CD14-positive monocyte (primary cell): ENCODE data around the gene MRPS5. TPM values are rescaled to one million over a fixed set of nuclear protein-coding genes. Genes with fewer than 3 reads are reported as not detected.

Source experiments
- DNase-seq, 3 donors: peaks; one replicate each; pipeline ENCODE4 v3.0.0-alpha.2; 2011 to 2022
- H2AFZ ChIP-seq: 2 replicates; pipeline ENCODE4 v1.6.0; 2012; ENCODE audit warnings: mild to moderate bottlenecking, low read depth, low read length, inconsistent platforms; ENCODE audit not compliant: insufficient read depth, poor library complexity, severe bottlenecking
- H3K27ac ChIP-seq, 2 donors: 1 replicate in 1 of 2; 2 replicates in 1 of 2; pipeline ENCODE4 v1.5.1; 2012 to 2013; ENCODE audit warnings: low read length in 2 of 2, control low read depth in 1 of 2, inconsistent platforms in 1 of 2, low read depth in 1 of 2, mild to moderate bottlenecking in 1 of 2
- H3K27me3 ChIP-seq, 2 donors: one replicate each; pipeline versions ENCODE4 v1.6.0 to v1.6.1; 2011 to 2013; ENCODE audit warnings: low read length in 2 of 2; ENCODE audit not compliant: control insufficient read depth in 2 of 2, insufficient read depth in 2 of 2
- H3K36me3 ChIP-seq, 2 donors: replicated peaks in 1 of 2; 1 replicate in 1 of 2; 2 replicates in 1 of 2; pipeline versions ENCODE4 v1.5.1 to v1.6.1; 2012 to 2013; ENCODE audit warnings: low read length in 2 of 2, control low read depth in 1 of 2, inconsistent platforms in 1 of 2, mild to moderate bottlenecking in 1 of 2; ENCODE audit not compliant: insufficient read depth in 2 of 2, control insufficient read depth in 1 of 2
- H3K4me1 ChIP-seq, 2 donors: 1 replicate in 1 of 2; 2 replicates in 1 of 2; pipeline versions ENCODE4 v1.5.1 to v1.6.1; 2012 to 2013; ENCODE audit warnings: low read length in 2 of 2, control low read depth in 1 of 2, inconsistent platforms in 1 of 2, mild to moderate bottlenecking in 1 of 2, moderate library complexity in 1 of 2; ENCODE audit not compliant: insufficient read depth in 2 of 2, control insufficient read depth in 1 of 2
- H3K4me2 ChIP-seq: replicated peaks from 2 replicates; pipeline ENCODE3; 2012; ENCODE audit warnings: low read length, moderate library complexity, mild to moderate bottlenecking; ENCODE audit not compliant: poor library complexity, severe bottlenecking; ENCODE audit errors: extremely low read depth
- H3K4me3 ChIP-seq, 3 experiments: fragments of 200-600 bp in 1 of 3; sonication (generic) in 1 of 3; replicated peaks in 1 of 3; 1 replicate in 2 of 3; 2 replicates in 1 of 3; pipeline ENCODE4 v1.5.1; 2011 to 2013; ENCODE audit warnings: low read length in 3 of 3, mild to moderate bottlenecking in 3 of 3, control low read depth in 2 of 3, low read depth in 2 of 3, inconsistent platforms in 1 of 3, moderate library complexity in 1 of 3
- H3K79me2 ChIP-seq: 2 replicates; pipeline ENCODE4 v1.6.0; 2012; ENCODE audit warnings: mild to moderate bottlenecking, control low read depth, inconsistent platforms, low read length, moderate library complexity; ENCODE audit not compliant: insufficient read depth
- H3K9ac ChIP-seq: 2 replicates; pipeline ENCODE4 v1.6.0; 2017; ENCODE audit warnings: low read length, mild to moderate bottlenecking; ENCODE audit not compliant: insufficient read depth, poor library complexity, severe bottlenecking
- H3K9me3 ChIP-seq, 2 donors: replicated peaks in 1 of 2; 1 replicate in 1 of 2; 2 replicates in 1 of 2; pipeline versions ENCODE4 v1.5.1 to v1.6.1; 2012 to 2013; ENCODE audit warnings: low read length in 2 of 2, control low read depth in 1 of 2; ENCODE audit not compliant: control insufficient read depth in 1 of 2, insufficient read depth in 1 of 2
- H4K20me1 ChIP-seq: 2 replicates; pipeline ENCODE4 v1.6.0; 2012; ENCODE audit warnings: mild to moderate bottlenecking, low read length, control low read depth, moderate library complexity; ENCODE audit not compliant: insufficient read depth
- H3K27ac Mint-ChIP-seq, 7 donors: one replicate each; pipeline ENCODE4 v1.8.0; 2020; ENCODE audit warnings: mild to moderate bottlenecking in 7 of 7, mixed read lengths in 7 of 7, moderate library complexity in 6 of 7, inconsistent platforms in 2 of 7
- H3K27me3 Mint-ChIP-seq, 3 donors: one replicate each; pipeline ENCODE4 v1.8.0; 2021 to 2022; ENCODE audit warnings: low read depth in 3 of 3, mild to moderate bottlenecking in 3 of 3, mixed read lengths in 3 of 3, moderate library complexity in 3 of 3, inconsistent platforms in 1 of 3
- H3K36me3 Mint-ChIP-seq, 2 donors: one replicate each; pipeline ENCODE4 v1.8.0; 2020; ENCODE audit warnings: mixed read lengths in 2 of 2, inconsistent platforms in 1 of 2, mild to moderate bottlenecking in 1 of 2
- H3K4me1 Mint-ChIP-seq: one replicate; pipeline ENCODE4 v1.8.0; 2020; ENCODE audit warnings: mild to moderate bottlenecking, mixed read lengths
- H3K4me3 Mint-ChIP-seq, 2 donors: one replicate each; pipeline ENCODE4 v1.8.0; 2020; ENCODE audit warnings: mild to moderate bottlenecking in 2 of 2, mixed read lengths in 2 of 2, moderate library complexity in 1 of 2
- H3K9me3 Mint-ChIP-seq, 7 donors: one replicate each; pipeline ENCODE4 v1.8.0; 2020 to 2022; ENCODE audit warnings: mixed read lengths in 7 of 7, mild to moderate bottlenecking in 6 of 7, moderate library complexity in 6 of 7, inconsistent platforms in 2 of 7
- CTCF ChIP-seq: fragments of 200-600 bp; IDR thresholded peaks from one replicate; pipeline ENCODE4 v1.8.0; 2022; ENCODE audit warnings: antibody characterized with exemption, mild to moderate bottlenecking
- WGBS: methylation state at CpG from one replicate; pipeline ENCODE4 v1.1.5; 2013; ENCODE audit warnings: missing lambda C conversion rate; ENCODE audit not compliant: insufficient coverage; 5-methylcytosine and 5-hydroxymethylcytosine counted together
- intact Hi-C, 2 donors: fragments of 100-400 bp; cut with micrococcal nuclease; formaldehyde crosslinking; loops; one replicate each; pipeline versions ENCODE4 v1.15.0 to v1.15.1; 2023
- polyA plus RNA-seq, 3 donors: library from polyadenylated mRNA; depleted of rRNA in 1 of 3; unstranded in 2 of 3; stranded (reverse) in 1 of 3; fragments of 300-500 nt in 2 of 3; fragments of >200 nt in 1 of 3; fragmentation: Illumina TruSeq in 2 of 3; gene quantifications; 1 replicate in 2 of 3; 2 replicates in 1 of 3; pipeline ENCODE4 v1.2.3, GENCODE V29; 2012 to 2021

The MRPS5 gene
- polyA plus RNA-seq, 3 donors = 30.9 to 41.6 (median 35.2) TPM

GRCh38 chr2:95158441-95158840 is 36.8 kb upstream of the MRPS5 start:
- peak overlapping the region; percentile 97 for H3K4me2 ChIP-seq
- H4K20me1 ChIP-seq = no peaks in the 10 kb centered on the region
- peak overlapping the region; percentile 68 to 87 (median 87) for H3K4me3 ChIP-seq
- no peak for TF ChIP-seq CTCF
- DNase-seq = no peak
- no peaks in the 10 kb centered on the region for H3K79me2 ChIP-seq
- peaks cover 1 to 11% (median 4%) of the 10 kb centered on the region in 3 donors for H3K27me3 Mint-ChIP-seq
- peak overlapping the region; percentile 78 for H3K9ac ChIP-seq
- no peaks in the 10 kb centered on the region for H3K27me3 ChIP-seq
- peaks cover 15% of the 10 kb centered on the region for H3K4me1 Mint-ChIP-seq
- no peak overlapping the region for H3K27ac Mint-ChIP-seq
- peaks cover 3 to 37% of the 10 kb centered on the region in 2 donors for H3K36me3 ChIP-seq
- WGBS = 71% methylated on average over 6 of the region's 10 CpGs
- peaks cover 32 to 34% of the 10 kb centered on the region in 2 donors for H3K9me3 ChIP-seq
- H3K27ac ChIP-seq = no peak overlapping the region
- peaks cover 15 to 33% (median 22%) of the 10 kb centered on the region in 7 donors for H3K9me3 Mint-ChIP-seq
- H2AFZ ChIP-seq = peak overlapping the region; percentile 92
- H3K36me3 Mint-ChIP-seq = peaks cover 27 to 29% of the 10 kb centered on the region in 2 donors
- intact Hi-C loops = no loop called here
- H3K4me1 ChIP-seq = peaks cover 16% of the 10 kb centered on the region in 2 donors
- peak overlapping the region; percentile 90 to 92 for H3K4me3 Mint-ChIP-seq

GRCh38 chr2:95149397-95149984 is 27.9 kb upstream of the MRPS5 start:
- Histone ChIP-seq H3K4me2 (no peak overlapping the region), H3K4me3 (peak overlapping the region in 1 of 3 experiments; percentile 13), H3K4me1 (no peaks in the 10 kb centered on the region), H3K9ac (no peak overlapping the region), H3K79me2 (no peaks in the 10 kb centered on the region), H3K27ac (no peak overlapping the region), H3K9me3 (peaks cover 75 to 98% of the 10 kb centered on the region in 2 donors), H3K27me3 (no peaks in the 10 kb centered on the region), H4K20me1 (no peaks in the 10 kb centered on the region), H3K36me3 (peaks cover 14 to 55% of the 10 kb centered on the region in 2 donors), H2AFZ (no peak overlapping the region)
- H3K36me3 Mint-ChIP-seq = peaks cover 43 to 44% of the 10 kb centered on the region in 2 donors
- peaks cover 59 to 92% (median 82%) of the 10 kb centered on the region in 7 donors for H3K9me3 Mint-ChIP-seq
- TF ChIP-seq CTCF = no peak
- peaks cover 0 to 2% (median 0%) of the 10 kb centered on the region in 3 donors for H3K27me3 Mint-ChIP-seq
- H3K27ac Mint-ChIP-seq = peak overlapping the region in 1 of 7 donors; percentile 3
- no peak for DNase-seq
- no peaks in the 10 kb centered on the region for H3K4me1 Mint-ChIP-seq
- H3K4me3 Mint-ChIP-seq = no peak overlapping the region
- WGBS = no CpG with 5 or more reads among the region's 6 CpGs
- intact Hi-C loops = no loop called here
